HG03571 (cell line): ENCODE data around the gene NFKBIA.
"Not testable (repeated sequence)": the region's sequence is repeated elsewhere in the genome, so short reads cannot be mapped to it uniquely, and the experiment has no call there.

Experiments
- ATAC-seq: cut with Tn5 transposase; IDR thresholded peaks from one replicate; pipeline ENCODE4 v1.9.1; 2021; ENCODE audit not compliant: unreplicated experiment

NFKBIA gene

DNA sequence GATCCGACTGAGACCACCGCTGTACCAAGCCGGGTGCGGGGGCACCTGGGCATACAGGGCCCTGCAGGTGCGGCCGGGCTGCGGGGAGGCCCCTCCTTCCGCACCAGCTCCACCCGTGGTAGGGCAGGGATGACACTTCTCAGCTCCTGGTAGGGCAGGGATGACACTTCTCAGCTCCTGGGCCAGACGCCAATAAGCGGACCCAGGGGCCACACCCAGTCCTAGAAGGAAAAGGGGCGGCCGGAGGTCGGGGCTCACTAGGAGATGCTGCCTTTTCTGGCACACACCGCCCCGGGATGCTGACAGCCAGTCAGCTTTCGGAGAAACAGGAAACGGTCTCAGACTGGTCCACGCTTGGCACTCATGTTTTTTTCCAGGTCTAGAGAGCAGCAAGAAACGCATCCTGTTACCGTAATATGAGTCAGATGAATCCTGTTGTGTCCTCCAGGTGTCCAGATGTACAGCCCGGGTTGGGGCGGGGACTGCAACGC, 34.8 kb downstream of the NFKBIA start:
- ATAC-seq, result no peak

GRCh38 chr14:35368583-35369392, 35.8 kb downstream of the NFKBIA start:
- ATAC-seq, result no peak

DNA sequence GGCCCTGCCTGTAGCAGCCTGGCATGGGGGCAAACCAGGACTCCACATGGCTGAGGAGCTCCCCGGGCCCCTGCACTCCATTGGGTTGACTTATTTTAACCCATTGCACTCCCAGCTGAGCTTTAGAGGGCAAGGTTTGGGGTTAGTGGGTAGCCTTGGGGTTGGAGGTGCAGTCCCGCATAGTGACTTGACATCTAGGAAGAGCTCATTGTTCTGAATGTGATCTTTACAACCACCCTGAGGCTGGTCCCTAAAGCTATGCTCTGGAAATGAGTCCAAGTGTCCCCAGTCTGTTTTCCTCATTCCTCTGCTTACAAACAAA, 36.4 kb downstream of the NFKBIA start:
- ATAC-seq, result no peak

GRCh38 chr14:35367056-35367372, 37.5 kb downstream of the NFKBIA start:
- ATAC-seq, result no peak

GRCh38 chr14:35366521-35366976, 38.0 kb downstream of the NFKBIA start:
- no peak for ATAC-seq

DNA sequence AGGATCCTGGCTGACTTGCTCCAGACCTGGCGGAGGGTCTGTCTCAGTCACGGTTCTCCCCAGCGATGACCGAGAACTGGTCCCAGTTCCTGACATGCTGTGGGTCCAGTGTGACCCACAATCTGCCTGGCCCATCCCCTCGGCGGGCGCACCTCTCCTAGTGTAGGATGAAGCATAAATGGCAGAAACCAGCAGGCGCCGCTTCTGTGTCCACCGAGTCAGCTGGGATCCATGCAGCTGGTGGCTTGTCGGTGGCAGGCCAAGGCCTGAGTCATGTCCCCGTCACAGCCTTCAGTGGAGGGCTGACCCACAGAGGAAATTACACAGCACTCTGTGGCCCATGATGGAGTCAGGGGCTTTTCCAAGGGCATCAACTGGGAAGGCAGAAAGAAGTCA, 38.5 kb downstream of the NFKBIA start:
- no peak for ATAC-seq

DNA sequence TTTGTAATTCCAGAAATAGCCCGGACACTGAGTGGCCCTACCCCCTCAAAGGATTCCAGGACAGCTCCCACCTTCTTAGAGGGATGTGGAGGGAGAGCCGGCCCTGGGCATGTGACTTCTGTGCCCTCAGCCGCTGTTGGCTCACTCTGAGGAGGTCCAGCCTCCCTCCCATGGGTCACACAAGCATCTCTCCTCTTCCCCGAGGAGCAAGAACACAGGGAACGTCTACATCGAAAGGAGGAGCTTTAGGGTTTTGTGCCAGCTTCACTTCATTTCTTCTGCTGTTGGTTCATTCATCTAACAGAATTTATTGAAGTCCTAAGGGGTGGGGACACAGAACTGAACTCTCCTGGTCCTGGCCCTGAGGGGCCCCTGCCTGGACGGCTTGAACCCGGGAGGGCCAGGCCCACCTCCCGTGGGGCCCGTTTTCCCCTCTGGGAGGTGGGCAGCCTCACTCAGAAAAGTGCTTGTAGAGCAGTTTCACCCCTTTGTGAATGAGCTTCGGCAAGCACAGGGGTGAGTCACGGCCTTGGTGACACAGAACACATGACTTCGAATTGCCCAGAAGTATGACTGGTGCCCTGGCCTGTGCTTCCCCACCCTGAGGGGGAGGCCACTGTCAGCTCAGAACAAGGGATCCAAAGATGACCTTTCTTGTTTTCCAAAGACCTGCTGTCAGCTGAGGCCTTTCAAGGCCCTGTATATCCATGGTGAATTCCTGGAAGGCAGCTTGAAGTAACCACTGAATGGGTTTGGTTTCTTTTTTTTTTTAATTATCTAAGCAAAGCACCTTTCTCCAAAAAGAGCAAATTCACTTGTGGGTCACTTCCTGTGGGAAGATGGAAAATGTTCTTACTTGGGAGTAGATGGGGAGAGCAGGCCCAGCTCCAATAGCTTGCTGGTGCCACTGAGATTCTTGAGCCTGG, 39.2 kb downstream of the NFKBIA start:
- no peak for ATAC-seq

DNA sequence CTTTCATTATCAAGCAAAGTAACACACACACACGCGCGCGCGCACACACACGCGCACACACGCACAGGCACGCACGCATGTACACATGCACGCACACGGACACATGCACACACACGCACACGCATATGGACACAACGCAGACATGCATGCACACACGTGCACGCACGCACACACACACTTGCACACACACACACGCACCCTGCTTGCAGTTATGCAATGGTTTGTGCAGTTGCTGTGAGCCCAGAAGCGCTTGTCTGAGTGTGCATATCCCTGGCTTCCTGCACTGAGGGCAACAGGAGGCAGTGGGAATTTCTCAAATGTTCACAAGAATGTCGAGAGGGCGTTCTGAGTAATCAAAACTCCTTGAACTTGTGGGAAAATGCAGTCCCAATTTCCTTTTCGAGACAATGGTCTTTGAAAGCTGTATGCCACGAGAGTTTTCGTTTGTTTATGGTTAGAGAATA, 41.6 kb downstream of the NFKBIA start:
- ATAC-seq, result no peak

DNA sequence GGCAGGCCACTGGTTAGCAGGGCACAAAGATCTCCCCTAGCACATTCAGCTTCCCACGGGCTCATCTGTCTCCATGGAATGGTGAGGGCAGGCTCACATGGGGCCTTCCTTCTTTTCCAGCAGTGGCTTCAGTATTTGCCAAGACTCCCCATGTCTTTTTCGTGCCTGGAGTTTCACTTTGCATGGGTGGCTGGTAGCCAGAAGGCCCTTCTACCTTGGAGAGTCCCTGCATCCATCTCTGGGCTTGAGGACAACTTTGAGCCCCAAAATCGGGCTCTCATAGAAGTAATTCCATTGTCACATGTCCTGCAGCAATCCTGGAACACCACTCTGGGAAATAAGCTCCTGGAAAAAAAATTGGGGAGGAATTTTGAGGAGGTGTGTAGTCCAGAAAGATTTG, 42.1 kb downstream of the NFKBIA start:
- no peak for ATAC-seq

DNA sequence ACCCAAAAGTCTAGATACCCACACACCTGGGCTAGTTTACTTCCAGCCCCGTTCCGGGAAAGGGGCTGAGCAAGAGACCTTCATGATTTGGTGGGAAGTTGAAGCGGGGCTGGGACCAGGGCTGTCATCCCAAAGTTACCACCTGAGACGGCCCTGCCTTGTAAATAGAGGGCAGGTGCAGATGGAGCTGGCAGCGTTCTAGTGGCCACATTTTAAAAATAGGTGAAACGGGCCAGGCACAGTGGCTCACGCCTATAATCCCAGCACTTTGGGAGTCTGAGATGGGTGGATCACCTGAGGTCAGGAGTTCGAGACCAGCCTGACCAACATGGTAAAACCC, 43.4 kb downstream of the NFKBIA start:
- no peak for ATAC-seq

DNA sequence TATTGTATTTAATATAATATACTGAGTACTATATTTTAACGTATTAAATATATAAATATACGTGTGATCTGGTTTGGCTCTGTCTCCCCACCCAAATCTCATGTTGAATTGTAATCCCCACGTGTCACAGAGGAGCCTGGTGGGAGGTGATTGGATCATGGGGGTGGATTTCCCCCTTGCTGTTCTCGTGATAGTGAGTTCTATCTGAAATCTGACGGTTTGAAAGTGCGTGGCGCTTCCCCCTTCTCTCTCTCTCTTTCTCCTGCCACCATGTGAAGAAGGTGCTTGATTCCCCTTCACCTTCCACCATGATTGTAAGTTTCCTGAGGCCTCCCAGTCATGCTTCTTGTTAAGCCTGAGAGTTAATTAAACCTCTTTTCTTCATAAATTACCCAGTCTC, 44.9 kb downstream of the NFKBIA start:
- ATAC-seq, result not testable (repeated sequence)

DNA sequence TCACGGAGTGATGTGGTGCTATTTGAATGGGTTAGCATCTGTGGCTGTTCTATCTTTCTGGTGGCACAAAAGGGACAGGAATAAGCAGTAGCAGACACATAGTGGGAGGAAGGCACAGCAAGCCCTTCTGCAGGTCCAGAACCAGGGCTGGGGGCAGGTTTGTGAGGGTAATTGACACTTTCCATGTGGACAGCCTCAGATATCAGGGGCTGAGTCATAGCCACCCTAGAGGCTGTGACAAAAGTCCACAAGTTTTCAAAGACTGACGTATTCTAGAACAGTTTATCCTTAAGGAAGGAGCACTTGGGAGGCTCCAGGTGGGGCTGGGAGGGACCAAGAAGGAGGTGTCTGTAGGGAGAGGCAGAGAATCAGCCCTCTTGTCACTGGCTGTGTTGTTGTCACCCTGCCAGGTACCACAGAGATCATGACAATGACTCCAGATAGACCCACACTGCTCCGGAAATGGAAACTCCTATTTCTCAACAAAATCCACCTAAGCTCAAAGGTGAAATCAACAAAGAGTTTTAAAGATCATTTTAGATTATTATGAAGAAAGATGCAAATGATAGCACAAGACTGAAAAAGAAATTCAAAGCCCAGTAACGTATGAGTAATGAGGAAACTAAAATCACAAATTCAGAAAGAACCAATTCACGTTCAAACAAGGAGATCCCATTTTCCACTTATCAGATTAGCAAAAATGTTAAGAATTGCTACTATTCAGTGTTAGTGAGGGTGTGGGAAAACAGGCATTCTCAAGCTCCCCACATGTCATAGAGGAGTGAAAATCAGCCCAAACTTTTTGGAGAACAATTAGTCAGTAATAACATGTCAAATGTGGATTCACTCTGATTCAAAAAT, 48.3 kb downstream of the NFKBIA start:
- ATAC-seq, result no peak

DNA sequence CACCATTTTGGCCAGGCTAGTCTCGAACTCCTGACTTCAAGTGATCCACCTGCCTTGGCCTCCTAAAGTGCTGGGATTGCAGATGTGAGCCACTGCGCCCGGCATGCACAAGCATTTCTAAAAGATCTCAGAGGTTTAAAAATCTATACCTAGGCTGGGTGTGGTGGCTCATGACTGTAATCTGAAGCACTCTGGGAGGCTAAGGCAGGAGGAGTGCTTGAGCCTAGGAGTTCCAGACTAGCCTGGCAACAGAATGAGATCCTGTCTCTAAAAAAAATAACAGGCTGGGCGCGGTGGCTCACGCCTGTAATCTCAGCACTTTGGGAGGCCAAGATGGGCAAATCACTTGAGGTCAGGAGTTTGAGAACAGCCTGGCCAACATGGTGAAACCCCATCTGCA, 49.3 kb downstream of the NFKBIA start:
- ATAC-seq, result not testable (repeated sequence)

DNA sequence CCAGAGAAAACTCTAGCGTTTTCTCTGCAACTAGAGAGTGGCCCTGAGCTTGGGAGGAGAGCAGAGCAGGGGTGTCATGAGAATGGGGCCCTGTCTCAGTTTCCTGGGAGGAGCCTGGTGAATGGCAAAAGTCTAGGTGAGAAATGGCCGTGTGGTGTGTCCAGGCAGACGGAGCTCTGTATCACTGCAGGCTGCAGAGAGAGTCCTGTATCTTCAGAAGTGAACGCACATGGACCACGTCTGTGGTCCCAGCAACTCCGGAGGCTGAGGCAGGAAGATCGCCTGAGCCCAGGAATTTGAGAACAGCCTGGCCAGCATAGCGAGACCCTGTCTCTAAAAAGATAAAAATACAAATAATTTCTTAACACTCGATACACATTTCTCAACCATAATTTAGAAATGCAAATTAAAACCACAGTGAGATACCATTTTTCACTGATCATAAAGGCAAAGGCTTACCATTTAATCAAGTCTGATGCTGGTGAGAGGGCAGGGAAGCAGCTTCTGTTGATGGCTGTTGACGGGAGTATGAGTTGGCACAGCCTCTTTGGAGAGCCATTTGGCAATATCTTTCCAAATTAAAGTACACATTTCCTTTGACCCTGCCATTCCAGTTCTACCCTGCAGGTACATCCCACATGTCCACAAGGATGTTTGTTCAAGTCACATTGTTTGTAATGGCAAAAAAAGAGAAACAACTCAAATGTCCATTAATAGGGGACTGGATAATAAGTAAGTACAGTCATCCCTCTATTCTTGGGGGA, 51.0 kb downstream of the NFKBIA start:
- ATAC-seq, result no peak

DNA sequence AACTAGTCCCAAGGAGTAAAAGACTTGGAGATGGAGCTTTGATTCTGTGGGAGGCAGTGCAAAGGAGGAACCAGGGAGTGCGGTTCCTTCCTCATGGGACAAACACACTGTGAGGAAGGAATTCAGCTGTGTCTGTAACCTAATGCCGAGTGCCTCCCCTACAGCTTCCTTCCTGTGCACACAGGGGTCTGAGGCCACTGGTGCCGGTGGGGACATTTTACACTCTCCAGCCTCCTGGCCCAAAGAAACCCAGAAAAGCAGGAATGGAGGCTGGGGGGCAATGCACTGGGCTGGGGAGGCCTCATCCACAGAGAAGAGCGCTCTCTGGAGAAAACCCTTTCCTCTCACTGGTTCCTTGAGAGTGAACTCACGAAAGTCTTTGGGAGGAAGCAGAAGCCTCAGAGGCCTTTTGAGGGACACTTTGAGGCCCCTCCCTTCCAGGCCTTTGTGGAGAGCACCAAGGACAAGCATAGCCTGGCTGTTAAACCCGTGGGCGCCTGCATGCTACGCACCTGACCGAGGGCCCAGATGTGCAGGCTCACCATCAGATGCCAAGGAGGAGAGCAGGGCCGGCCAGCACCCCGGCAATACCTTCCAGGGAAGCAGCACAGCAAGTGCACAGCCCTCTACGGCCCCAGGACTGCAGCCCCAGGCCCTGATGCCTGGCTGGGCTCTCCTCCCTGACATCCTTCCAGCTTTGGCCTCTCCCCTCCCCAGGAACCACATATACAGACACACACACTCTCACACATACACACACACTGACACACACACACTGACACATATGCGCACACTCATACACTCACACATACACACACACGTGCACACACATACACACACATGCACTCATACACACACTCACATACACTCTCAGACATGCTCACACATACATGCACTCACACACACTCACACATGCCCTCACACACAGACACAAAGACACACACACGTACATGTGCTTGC, 52.0 kb downstream of the NFKBIA start:
- ATAC-seq, result no peak

GRCh38 chr14:35351897-35352273, 52.7 kb downstream of the NFKBIA start:
- ATAC-seq, result no peak
